GM23248 (cell line): ENCODE measurements around the gene APRT.

ENCODE experiments used
- EZH2 ChIP-seq: fragments of 200-600 bp; sonication (generic); IDR thresholded peaks from 2 replicates; pipeline ENCODE4 v1.6.1; 2018; ENCODE audit warnings: antibody characterized with exemption, mild to moderate bottlenecking; ENCODE audit not compliant: insufficient read depth, poor library complexity, severe bottlenecking
- EZH2phosphoT487 ChIP-seq: fragments of 200-600 bp; sonication (generic); IDR thresholded peaks from 2 replicates; pipeline ENCODE4 v1.6.1; 2018; ENCODE audit warnings: antibody characterized with exemption, moderate library complexity, mild to moderate bottlenecking, low read depth; ENCODE audit not compliant: insufficient read depth

GRCh38 chr16:88855176-88855575, 43.4 kb upstream of the APRT start:
- no peak for TF ChIP-seq EZH2phosphoT487
- TF ChIP-seq EZH2, result no peak
